Placental pericyte (primary cell): ENCODE results near the gene CYTL1. TPM values are rescaled to one million over a fixed set of nuclear protein-coding genes. Genes with fewer than 3 reads are reported as not detected.

ENCODE experiments used
- total RNA-seq: library from RNA; depleted of rRNA; stranded (reverse); fragments of >200 nt; gene quantifications from 2 replicates; pipeline ENCODE4 v1.2.3, GENCODE V29; 2012

The CYTL1 gene, protein sequence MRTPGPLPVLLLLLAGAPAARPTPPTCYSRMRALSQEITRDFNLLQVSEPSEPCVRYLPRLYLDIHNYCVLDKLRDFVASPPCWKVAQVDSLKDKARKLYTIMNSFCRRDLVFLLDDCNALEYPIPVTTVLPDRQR
- 2.8 TPM in 1 of 2 replicates, not detected in the other for total RNA-seq

GRCh38 chr4:5019274-5019673, at the start of gene CYTL1:
Gene CYTL1 (minus strand): TSS chr4:5019458. CDS start chr4:5019445, 13 bp downstream.

DNA sequence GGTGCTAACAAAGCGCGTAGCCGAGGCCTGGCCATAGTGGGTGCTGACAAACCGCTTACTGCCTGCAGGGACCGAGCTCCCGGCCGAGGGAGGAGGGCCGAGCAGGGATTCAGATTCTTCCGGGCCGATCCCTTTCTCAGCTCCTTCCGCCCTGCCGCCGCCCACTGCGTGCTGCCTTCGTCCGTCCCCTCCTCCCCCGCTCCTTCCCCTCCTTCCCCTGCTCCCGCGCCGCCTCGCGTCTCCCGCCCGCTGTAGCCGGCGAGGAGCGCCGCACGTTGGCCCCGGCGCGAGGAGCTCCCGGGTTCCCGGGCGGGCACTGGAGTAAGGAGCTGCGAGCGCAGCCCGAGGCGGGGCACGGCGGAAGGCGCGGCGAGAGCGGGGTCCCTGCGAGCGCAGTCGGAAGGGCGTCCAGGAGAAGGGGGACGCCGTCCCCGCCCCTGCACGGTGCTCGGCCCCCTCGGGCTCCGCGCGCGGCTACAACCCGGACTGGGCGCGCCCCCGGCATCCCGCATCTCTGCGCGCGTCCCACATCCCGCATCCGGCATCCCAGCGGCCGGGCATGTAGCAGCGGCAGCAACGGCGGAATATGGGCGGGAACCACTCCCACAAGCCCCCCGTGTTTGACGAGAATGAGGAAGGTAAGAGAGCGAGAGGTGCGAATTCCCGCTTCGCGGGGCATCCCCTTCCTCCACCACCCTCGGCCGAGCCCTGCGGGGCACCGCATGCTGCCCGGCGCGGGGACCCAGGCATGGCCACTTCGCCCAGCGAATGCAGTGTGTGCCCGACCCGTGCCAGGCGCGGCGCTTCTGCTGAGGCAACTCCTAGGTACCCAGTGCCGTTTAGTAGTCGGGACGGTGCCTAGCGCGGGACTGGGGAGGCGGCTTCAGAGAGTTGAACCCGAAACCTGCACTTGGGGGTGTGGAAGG, 32.3 kb upstream of the CYTL1 start, which contains the start of gene STK32B:
TSS of gene STK32B (plus strand) at position 203 of the 926 bp plus-strand sequence.

Other genes with a start within 250 kb of the CYTL1 start
- gene MSX1, start 159.8 kb downstream of the CYTL1 start, total RNA-seq: 3.3 and 18.5 TPM in 2 replicates
- gene STK32B, start 32.0 kb upstream of the CYTL1 start, total RNA-seq: 1.3 and 2.7 TPM in 2 replicates